22Rv1 (cell line): ENCODE results near the gene BCAS1.

ENCODE experiments used
- CTCF ChIP-seq: fragments of 450-650 bp; IDR thresholded peaks from 2 replicates; pipeline ENCODE4 v1.5.1; 2017; ENCODE audit warnings: mild to moderate bottlenecking
- ZFX ChIP-seq: fragments of 450-650 bp; IDR thresholded peaks from 2 replicates; pipeline ENCODE4 v1.6.1; 2017; ENCODE audit warnings: antibody characterized with exemption, borderline replicate concordance

- TF ChIP-seq CTCF (no peak), ZFX (no peak)
Observed at GRCh38 chr20:53947501-53948195, 122.7 kb downstream of the BCAS1 start.
